Effector memory CD8-positive, alpha-beta T cell (primary cell): Measurements from ENCODE around the gene STK32C.

Experiments used
- ATAC-seq: fragments of 150-1000 bp; cut with Tn5 transposase; replicated peaks from 2 replicates; pipeline ENCODE4 v1.10.0; 2021; ENCODE audit warnings: mild to moderate bottlenecking, moderate library complexity
- DNase-seq, 3 experiments: peaks; one replicate each; pipeline ENCODE4 v3.0.0; 2021
- H3K27ac Mint-ChIP-seq, 2 donors: one replicate each; pipeline ENCODE4 v1.8.0; 2022; ENCODE audit warnings: mild to moderate bottlenecking in 2 of 2, mixed read lengths in 2 of 2, moderate library complexity in 2 of 2
- H3K27me3 Mint-ChIP-seq, 2 donors: one replicate each; pipeline ENCODE4 v1.8.0; 2022; ENCODE audit warnings: mixed read lengths in 2 of 2
- H3K36me3 Mint-ChIP-seq: one replicate; pipeline ENCODE4 v1.8.0; 2022; ENCODE audit warnings: mild to moderate bottlenecking, moderate library complexity, mixed read lengths; ENCODE audit not compliant: insufficient read depth
- H3K4me1 Mint-ChIP-seq, 2 donors: one replicate each; pipeline ENCODE4 v1.8.0; 2022; ENCODE audit warnings: low read depth in 2 of 2, mixed read lengths in 2 of 2
- H3K4me3 Mint-ChIP-seq, 2 donors: one replicate each; pipeline ENCODE4 v1.8.0; 2022; ENCODE audit warnings: mild to moderate bottlenecking in 2 of 2, mixed read lengths in 2 of 2, moderate library complexity in 2 of 2
- H3K9me3 Mint-ChIP-seq, 2 donors: one replicate each; pipeline ENCODE4 v1.8.0; 2022; ENCODE audit warnings: mixed read lengths in 2 of 2

STK32C gene

GRCh38 chr10:132334631-132335188, 27.0 kb upstream of the STK32C start:
- H3K4me3 Mint-ChIP-seq: no peak overlapping the region
- ATAC-seq (no peak), DNase-seq (no peak)
- peaks cover 30% of the 10 kb centered on the region for H3K36me3 Mint-ChIP-seq
- H3K9me3 Mint-ChIP-seq: no peaks in the 10 kb centered on the region
- no peaks in the 10 kb centered on the region for H3K27me3 Mint-ChIP-seq
- peaks cover 25 to 40% of the 10 kb centered on the region in 2 donors for H3K4me1 Mint-ChIP-seq
- H3K27ac Mint-ChIP-seq: no peak overlapping the region

- ATAC-seq: no peak
- Mint-ChIP-seq H3K9me3 (no peaks in the 10 kb centered on the region), H3K27me3 (no peaks in the 10 kb centered on the region), H3K4me1 (peaks cover 33 to 50% of the 10 kb centered on the region in 2 donors), H3K27ac (peak overlapping the region; percentile 21 to 89), H3K4me3 (peak overlapping the region; percentile 89 to 92), H3K36me3 (peaks cover 30% of the 10 kb centered on the region)
- DNase-seq: no peak
Observed at GRCh38 chr10:132333386-132333785, 25.6 kb upstream of the STK32C start.

GRCh38 chr10:132332433-132332754, 24.6 kb upstream of the STK32C start:
- no peak for DNase-seq
- Mint-ChIP-seq H3K4me1 (peaks cover 38 to 55% of the 10 kb centered on the region in 2 donors), H3K36me3 (peaks cover 35% of the 10 kb centered on the region), H3K9me3 (no peaks in the 10 kb centered on the region), H3K27ac (peak overlapping the region; percentile 89 to 91), H3K4me3 (peak overlapping the region; percentile 89 to 92), H3K27me3 (no peaks in the 10 kb centered on the region)
- peak; percentile 29 for ATAC-seq

GRCh38 chr10:132331601-132332432, 24.1 kb upstream of the STK32C start, which contains the start of gene LRRC27:
Gene LRRC27, plus strand, starts transcription at chr10:132332193. Its CDS starts 1,332 bp downstream, at chr10:132333525.
- H3K27me3 Mint-ChIP-seq: no peaks in the 10 kb centered on the region
- H3K27ac Mint-ChIP-seq: peak within 1 kb of the TSS; percentile 89 to 91
- ATAC-seq (peak; percentile 86), DNase-seq (peak; percentile 99 to 100 (median 99))
- H3K36me3 Mint-ChIP-seq: peaks cover 39% of the 10 kb centered on the region
- no peaks in the 10 kb centered on the region for H3K9me3 Mint-ChIP-seq
- H3K4me1 Mint-ChIP-seq: peaks cover 32 to 53% of the 10 kb centered on the region in 2 donors
- H3K4me3 Mint-ChIP-seq: peak within 1 kb of the TSS; percentile 89 to 92

- peaks cover 39% of the 10 kb centered on the region for H3K36me3 Mint-ChIP-seq
- peak overlapping the region; percentile 89 to 92 for H3K4me3 Mint-ChIP-seq
- H3K9me3 Mint-ChIP-seq: no peaks in the 10 kb centered on the region
- no peak for DNase-seq
- peaks cover 30 to 51% of the 10 kb centered on the region in 2 donors for H3K4me1 Mint-ChIP-seq
- H3K27ac Mint-ChIP-seq: peak overlapping the region; percentile 88 to 89
- ATAC-seq: no peak
- no peaks in the 10 kb centered on the region for H3K27me3 Mint-ChIP-seq
Observed at GRCh38 chr10:132330486-132330833, 22.7 kb upstream of the STK32C start.

- peaks cover 33 to 51% of the 10 kb centered on the region in 2 donors for H3K4me1 Mint-ChIP-seq
- DNase-seq (no peak), ATAC-seq (no peak)
- no peaks in the 10 kb centered on the region for H3K27me3 Mint-ChIP-seq
- H3K9me3 Mint-ChIP-seq: no peaks in the 10 kb centered on the region
- peaks cover 39% of the 10 kb centered on the region for H3K36me3 Mint-ChIP-seq
- peak overlapping the region; percentile 88 to 89 for H3K27ac Mint-ChIP-seq
- peak overlapping the region; percentile 89 to 92 for H3K4me3 Mint-ChIP-seq
Observed at GRCh38 chr10:132329565-132330485, 22.1 kb upstream of the STK32C start.

- no peaks in the 10 kb centered on the region for H3K9me3 Mint-ChIP-seq
- H3K27me3 Mint-ChIP-seq: no peaks in the 10 kb centered on the region
- peak overlapping the region; percentile 88 to 89 for H3K27ac Mint-ChIP-seq
- peaks cover 39% of the 10 kb centered on the region for H3K36me3 Mint-ChIP-seq
- DNase-seq: no peak
- H3K4me1 Mint-ChIP-seq: peaks cover 36 to 51% of the 10 kb centered on the region in 2 donors
- H3K4me3 Mint-ChIP-seq: peak overlapping the region; percentile 89 to 92
- no peak for ATAC-seq
Observed at GRCh38 chr10:132328738-132329137, 21.0 kb upstream of the STK32C start.

- no peak for ATAC-seq
- Mint-ChIP-seq H3K4me1 (peaks cover 35 to 47% of the 10 kb centered on the region in 2 donors), H3K27me3 (no peaks in the 10 kb centered on the region), H3K9me3 (no peaks in the 10 kb centered on the region), H3K4me3 (peak overlapping the region in 1 of 2 donors; percentile 13), H3K36me3 (peaks cover 34% of the 10 kb centered on the region), H3K27ac (peak overlapping the region; percentile 77 to 88)
- no peak for DNase-seq
Observed at GRCh38 chr10:132328106-132328505, 20.4 kb upstream of the STK32C start.

GRCh38 chr10:132326925-132327324, 19.2 kb upstream of the STK32C start:
- Mint-ChIP-seq H3K4me1 (peaks cover 30 to 39% of the 10 kb centered on the region in 2 donors), H3K27me3 (no peaks in the 10 kb centered on the region), H3K4me3 (no peak overlapping the region), H3K36me3 (peaks cover 24% of the 10 kb centered on the region), H3K27ac (peak overlapping the region; percentile 77 to 81), H3K9me3 (no peaks in the 10 kb centered on the region)
- DNase-seq (no peak), ATAC-seq (no peak)

GRCh38 chr10:132326344-132326889, 18.7 kb upstream of the STK32C start:
- DNase-seq: no peak
- H3K4me3 Mint-ChIP-seq: no peak overlapping the region
- ATAC-seq: no peak
- no peaks in the 10 kb centered on the region for H3K27me3 Mint-ChIP-seq
- no peaks in the 10 kb centered on the region for H3K9me3 Mint-ChIP-seq
- H3K4me1 Mint-ChIP-seq: peaks cover 30 to 34% of the 10 kb centered on the region in 2 donors
- peak overlapping the region in 1 of 2 donors; percentile 81 for H3K27ac Mint-ChIP-seq
- H3K36me3 Mint-ChIP-seq: peaks cover 19% of the 10 kb centered on the region

- Mint-ChIP-seq H3K36me3 (peaks cover 10% of the 10 kb centered on the region), H3K27me3 (no peaks in the 10 kb centered on the region), H3K9me3 (no peaks in the 10 kb centered on the region), H3K4me3 (no peak overlapping the region), H3K4me1 (peaks cover 17 to 18% of the 10 kb centered on the region in 2 donors), H3K27ac (peak overlapping the region in 1 of 2 donors; percentile 2)
- DNase-seq (no peak), ATAC-seq (no peak)
Observed at GRCh38 chr10:132324186-132324585, 16.4 kb upstream of the STK32C start.

GRCh38 chr10:132322586-132323048, 14.9 kb upstream of the STK32C start:
- H3K36me3 Mint-ChIP-seq: peaks cover 6% of the 10 kb centered on the region
- no peak for DNase-seq
- no peak for ATAC-seq
- H3K27me3 Mint-ChIP-seq: no peaks in the 10 kb centered on the region
- H3K9me3 Mint-ChIP-seq: no peaks in the 10 kb centered on the region
- H3K4me3 Mint-ChIP-seq: no peak overlapping the region
- no peak overlapping the region for H3K27ac Mint-ChIP-seq
- peaks cover 5 to 10% of the 10 kb centered on the region in 2 donors for H3K4me1 Mint-ChIP-seq

- Mint-ChIP-seq H3K36me3 (no peaks in the 10 kb centered on the region), H3K4me3 (no peak overlapping the region), H3K4me1 (peaks cover 0 to 10% of the 10 kb centered on the region in 2 donors), H3K27ac (no peak overlapping the region), H3K27me3 (no peaks in the 10 kb centered on the region), H3K9me3 (no peaks in the 10 kb centered on the region)
- DNase-seq (no peak), ATAC-seq (no peak)
Observed at GRCh38 chr10:132321726-132322125, 14.0 kb upstream of the STK32C start.
